PFSK-1 (cell line): ENCODE measurements around the gene PTPRT.

Experiments used
- FOXP2 ChIP-seq: optimal IDR thresholded peaks from 2 replicates; pipeline ENCODE3; 2011; ENCODE audit warnings: borderline replicate concordance, control low read depth, inconsistent platforms; ENCODE audit not compliant: insufficient read depth; ENCODE audit errors: extremely low read length, extremely low read depth
- POLR2AphosphoS5 ChIP-seq: IDR thresholded peaks from 2 replicates; pipeline ENCODE4 v1.6.1; 2012; ENCODE audit warnings: low read depth, mild to moderate bottlenecking, control low read depth, low read length, moderate library complexity
- SIN3A ChIP-seq: IDR thresholded peaks from 2 replicates; pipeline ENCODE4 v1.6.1; 2012; ENCODE audit warnings: mild to moderate bottlenecking, low read length, moderate library complexity, borderline replicate concordance; ENCODE audit not compliant: insufficient read depth
- TAF1 ChIP-seq: IDR thresholded peaks from 2 replicates; pipeline ENCODE4 v1.6.1; 2012; ENCODE audit warnings: low read length, control low read depth, borderline replicate concordance; ENCODE audit not compliant: insufficient read depth
- TF ChIP-seq, protein P1 (sequence below), 2 experiments: IDR thresholded peaks; 2 replicates each; pipeline versions ENCODE4 v1.6.1 to v1.8.0; 2011 to 2012; ENCODE audit warnings: low read depth in 2 of 2, low read length in 2 of 2, control low read depth in 1 of 2, inconsistent platforms in 1 of 2, mild to moderate bottlenecking in 1 of 2, moderate library complexity in 1 of 2; ENCODE audit not compliant: insufficient read depth in 1 of 2

PTPRT gene

GRCh38 chr20:43040427-43040826 lies 149.3 kb downstream of the PTPRT start:
- TF ChIP-seq, protein P1, sequence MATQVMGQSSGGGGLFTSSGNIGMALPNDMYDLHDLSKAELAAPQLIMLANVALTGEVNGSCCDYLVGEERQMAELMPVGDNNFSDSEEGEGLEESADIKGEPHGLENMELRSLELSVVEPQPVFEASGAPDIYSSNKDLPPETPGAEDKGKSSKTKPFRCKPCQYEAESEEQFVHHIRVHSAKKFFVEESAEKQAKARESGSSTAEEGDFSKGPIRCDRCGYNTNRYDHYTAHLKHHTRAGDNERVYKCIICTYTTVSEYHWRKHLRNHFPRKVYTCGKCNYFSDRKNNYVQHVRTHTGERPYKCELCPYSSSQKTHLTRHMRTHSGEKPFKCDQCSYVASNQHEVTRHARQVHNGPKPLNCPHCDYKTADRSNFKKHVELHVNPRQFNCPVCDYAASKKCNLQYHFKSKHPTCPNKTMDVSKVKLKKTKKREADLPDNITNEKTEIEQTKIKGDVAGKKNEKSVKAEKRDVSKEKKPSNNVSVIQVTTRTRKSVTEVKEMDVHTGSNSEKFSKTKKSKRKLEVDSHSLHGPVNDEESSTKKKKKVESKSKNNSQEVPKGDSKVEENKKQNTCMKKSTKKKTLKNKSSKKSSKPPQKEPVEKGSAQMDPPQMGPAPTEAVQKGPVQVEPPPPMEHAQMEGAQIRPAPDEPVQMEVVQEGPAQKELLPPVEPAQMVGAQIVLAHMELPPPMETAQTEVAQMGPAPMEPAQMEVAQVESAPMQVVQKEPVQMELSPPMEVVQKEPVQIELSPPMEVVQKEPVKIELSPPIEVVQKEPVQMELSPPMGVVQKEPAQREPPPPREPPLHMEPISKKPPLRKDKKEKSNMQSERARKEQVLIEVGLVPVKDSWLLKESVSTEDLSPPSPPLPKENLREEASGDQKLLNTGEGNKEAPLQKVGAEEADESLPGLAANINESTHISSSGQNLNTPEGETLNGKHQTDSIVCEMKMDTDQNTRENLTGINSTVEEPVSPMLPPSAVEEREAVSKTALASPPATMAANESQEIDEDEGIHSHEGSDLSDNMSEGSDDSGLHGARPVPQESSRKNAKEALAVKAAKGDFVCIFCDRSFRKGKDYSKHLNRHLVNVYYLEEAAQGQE (IDR thresholded peaks at IDR 0.05; ENCODE audit: insufficient read depth in 1 of 2, low read depth in 2 of 2, low read length in 2 of 2): peak; percentile 74 to 94
- no peak for TF ChIP-seq TAF1

DNA sequence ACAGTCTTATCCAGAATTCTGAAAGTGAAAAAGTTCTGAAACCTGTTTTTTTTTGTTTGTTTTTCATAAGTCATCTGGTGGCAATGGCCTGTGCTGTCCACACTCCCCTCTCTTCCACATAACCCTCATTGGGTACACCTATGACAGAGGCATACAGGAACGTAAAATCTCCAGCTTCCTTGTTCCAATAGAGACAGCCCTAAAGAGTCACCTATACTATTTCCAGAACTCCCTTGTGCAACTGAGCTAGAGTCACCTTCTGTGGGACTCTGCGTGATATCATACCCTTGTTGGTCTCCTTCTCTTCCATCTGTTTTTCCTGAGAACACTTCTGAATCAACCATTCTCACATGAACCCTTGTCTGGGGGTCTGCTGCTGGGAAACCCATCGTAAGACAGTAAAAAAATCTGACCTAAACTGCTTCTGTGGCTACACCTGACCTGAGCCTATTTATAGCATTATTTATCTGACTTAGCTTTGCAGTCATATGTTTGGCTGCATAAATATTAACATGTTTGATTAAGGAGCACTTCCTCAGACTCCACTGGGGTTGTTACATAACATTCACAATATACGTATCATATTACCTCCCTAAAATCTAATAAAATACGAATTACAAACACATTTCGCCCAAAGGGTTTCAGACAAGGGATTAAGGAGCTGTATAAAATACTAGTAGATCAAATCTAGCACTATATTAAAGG lies 151.9 kb downstream of the PTPRT start:
- TF ChIP-seq FOXP2: no peak
- TF ChIP-seq, protein P1 (IDR thresholded peaks at IDR 0.05; ENCODE audit: insufficient read depth in 1 of 2, low read depth in 2 of 2, low read length in 2 of 2): no peak
- no peak for TF ChIP-seq POLR2AphosphoS5
- TF ChIP-seq TAF1: no peak
- TF ChIP-seq SIN3A: no peak

GRCh38 chr20:43034981-43035724 lies 154.6 kb downstream of the PTPRT start:
- TF ChIP-seq SIN3A (no peak), FOXP2 (no peak), TAF1 (no peak), POLR2AphosphoS5 (no peak)
- TF ChIP-seq, protein P1 (IDR thresholded peaks at IDR 0.05; ENCODE audit: insufficient read depth in 1 of 2, low read depth in 2 of 2, low read length in 2 of 2): no peak

DNA sequence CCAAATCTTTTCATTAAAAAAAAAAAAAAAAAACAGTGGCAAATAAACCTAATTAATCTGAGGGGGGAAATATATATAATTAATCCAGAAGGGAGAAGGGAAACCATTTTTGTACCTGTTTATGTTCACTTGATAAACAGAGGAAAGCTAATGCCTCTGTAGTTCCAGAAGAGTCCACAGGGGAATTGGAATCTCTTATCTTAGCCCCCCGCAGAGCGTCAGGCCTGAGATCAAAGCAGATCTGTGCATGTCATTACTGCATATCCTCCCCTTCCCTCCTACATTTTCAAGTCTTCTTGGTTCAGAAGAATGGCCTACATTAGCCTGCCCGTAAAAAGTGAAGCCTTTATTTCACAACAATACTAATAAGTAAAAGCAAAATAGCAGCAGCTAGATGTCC lies 157.2 kb downstream of the PTPRT start:
- TF ChIP-seq, protein P1 (IDR thresholded peaks at IDR 0.05; ENCODE audit: insufficient read depth in 1 of 2, low read depth in 2 of 2, low read length in 2 of 2): no peak
- TF ChIP-seq TAF1: no peak
- TF ChIP-seq SIN3A: no peak
- TF ChIP-seq FOXP2: no peak
- no peak for TF ChIP-seq POLR2AphosphoS5
